HK-2 (cell line): ENCODE data around the gene MTHFD2L.

Experiments used
- DNase-seq: peaks from one replicate; pipeline ENCODE4 v3.0.0-alpha.2; 2018; ENCODE audit not compliant: unreplicated experiment

Gene MTHFD2L

DNA sequence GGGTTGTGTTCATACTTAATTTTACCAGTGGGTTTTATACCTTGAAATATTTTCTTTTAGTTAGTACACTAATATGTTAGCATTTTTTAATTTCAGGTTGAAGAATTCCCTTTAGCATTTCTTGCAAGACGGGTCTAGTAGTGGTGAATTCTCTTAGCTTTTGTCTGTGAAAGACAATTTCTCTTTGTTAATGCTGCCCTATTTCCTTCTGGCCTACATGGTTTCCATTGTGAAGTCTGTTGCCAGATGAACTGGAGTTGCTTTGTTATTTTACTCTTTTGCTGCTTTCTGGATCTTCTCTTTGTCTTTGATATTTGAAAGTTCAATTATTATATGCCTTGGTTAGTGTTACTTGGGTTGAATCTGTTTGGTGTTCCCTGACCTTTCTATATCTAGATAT, 25.0 kb upstream of the MTHFD2L start:
- DNase-seq: no peak

DNA sequence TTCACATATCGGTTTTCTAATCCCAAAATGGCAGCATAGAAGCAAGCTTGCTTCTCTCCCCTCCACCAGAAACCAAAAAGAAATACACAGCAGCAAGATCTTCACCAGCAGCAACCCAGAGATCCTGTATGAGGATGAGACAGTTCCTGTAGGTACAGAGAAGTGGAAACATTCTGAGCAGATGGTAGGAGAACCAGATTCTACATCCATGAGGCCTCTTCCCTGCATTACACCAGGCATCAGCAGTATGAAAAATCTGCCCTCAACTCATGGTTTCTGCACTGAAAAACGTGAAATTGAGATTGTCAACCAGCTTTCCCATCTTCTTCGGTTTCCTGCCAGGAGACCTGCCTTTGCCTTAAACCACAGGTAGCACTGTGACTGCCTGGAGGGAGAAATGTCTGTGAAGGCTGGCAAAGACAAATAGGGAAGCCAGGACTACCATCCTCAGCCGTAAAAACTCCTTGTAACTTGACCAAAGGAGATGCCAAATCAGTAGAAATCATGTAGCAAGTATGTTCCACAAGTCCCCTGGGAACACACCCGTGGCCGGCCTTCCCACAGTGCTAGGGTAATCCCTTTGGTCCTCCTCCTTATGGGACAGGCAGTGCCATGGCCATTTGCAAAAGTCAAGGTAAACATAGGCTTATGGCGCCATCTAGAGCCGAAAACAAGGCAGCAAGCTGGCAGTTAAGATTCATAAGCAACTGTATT, 24.0 kb upstream of the MTHFD2L start:
- DNase-seq: peak; percentile 73

DNA sequence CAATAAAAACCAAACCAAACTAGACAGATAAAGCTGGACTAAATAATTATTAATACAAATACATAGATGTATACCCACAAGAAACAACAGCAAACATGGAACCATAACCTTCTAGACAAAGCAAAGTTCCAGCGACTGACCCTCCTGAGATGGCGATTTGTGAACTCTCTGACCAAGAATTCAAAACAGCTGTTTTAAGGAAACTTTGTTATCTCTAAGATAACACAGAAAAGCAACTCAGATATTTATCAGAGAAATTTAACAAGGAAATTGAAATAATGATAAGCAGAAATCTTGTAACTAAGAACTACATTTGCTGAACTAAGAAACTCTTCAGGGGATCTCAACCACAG, 23.4 kb upstream of the MTHFD2L start:
- DNase-seq: no peak

DNA sequence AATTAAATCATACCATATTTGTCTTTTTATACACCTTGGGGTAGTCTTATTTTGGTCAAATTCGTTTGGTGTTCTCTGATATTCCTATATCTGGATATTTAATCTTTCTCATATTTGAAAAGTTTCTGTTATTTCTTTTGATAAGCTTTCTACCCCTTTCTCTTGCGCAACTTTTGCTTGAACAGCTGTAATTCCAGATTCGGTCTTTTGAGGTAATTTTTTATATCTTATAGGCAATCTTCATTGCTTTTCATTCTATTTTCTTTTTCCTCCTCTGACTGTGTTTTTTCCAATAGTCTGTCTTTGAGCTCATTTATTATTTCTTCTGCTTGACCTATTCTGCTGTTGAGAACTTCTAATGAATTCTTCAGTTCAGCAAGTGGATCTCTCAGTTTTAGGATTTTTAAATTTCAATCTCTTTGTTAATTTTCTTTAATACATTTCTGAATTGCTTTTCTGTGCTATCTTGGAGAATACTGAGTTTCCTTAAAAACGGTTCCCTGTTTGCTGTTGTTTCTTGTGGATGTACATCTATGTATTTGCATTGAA, 11.3 kb upstream of the MTHFD2L start:
- no peak for DNase-seq

DNA sequence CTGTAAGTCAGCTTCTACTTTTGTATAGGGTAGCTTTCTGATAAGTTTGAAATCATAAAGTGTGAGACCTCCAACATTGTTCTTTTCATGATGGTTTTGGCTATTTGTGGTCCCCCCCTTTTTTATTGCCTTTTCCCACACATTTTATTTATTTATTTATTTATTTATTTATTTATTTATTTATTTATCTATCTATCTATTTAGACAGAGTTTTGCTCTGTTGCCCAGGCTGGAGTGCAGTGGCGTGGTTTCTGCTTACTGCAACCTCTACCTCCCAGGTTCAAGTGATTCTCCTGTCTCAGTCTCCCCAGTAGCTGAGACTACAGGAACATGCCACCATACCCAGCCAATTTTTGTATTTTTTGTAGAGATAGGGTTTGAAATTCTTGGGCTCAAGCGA, 9.7 kb upstream of the MTHFD2L start:
- DNase-seq: no peak

DNA sequence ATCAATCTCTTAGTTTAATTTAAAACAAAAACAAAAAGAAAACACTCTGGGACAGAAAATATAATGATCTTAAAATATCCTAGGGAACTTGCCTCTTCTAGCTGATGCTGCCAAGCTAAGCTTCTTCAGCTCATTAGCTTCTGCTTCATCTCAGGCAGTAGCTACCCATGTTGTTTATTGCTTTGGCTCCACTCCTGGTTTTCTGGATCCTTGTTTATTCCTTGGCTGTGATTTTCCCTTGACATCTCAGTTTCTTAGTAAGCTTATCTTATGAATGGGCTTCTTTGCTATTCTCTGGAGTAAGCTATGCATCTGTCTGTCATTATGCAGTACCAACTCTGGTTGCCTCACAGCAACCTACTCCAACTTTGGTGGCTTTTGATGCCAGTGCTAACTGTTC, 5.1 kb upstream of the MTHFD2L start:
- no peak for DNase-seq

DNA sequence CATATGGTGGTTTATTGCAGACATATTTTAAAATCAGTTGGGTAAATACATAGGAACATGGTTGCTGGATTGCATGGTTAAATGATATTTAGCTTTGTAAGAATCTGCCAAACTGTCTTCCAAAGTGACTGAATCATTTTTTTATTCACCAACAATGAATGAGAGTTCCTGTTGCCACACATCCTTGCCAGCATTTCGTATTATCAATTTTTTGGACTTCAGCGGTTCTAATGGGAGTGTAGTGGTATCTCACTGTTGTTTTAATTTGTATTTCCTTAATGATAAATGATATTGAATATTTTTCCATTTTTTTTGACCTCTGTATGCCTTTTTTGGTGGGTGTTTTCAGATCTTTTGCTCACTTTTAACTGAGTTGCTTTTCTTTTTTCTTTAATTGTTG, 1.4 kb upstream of the MTHFD2L start:
- DNase-seq: no peak

DNA sequence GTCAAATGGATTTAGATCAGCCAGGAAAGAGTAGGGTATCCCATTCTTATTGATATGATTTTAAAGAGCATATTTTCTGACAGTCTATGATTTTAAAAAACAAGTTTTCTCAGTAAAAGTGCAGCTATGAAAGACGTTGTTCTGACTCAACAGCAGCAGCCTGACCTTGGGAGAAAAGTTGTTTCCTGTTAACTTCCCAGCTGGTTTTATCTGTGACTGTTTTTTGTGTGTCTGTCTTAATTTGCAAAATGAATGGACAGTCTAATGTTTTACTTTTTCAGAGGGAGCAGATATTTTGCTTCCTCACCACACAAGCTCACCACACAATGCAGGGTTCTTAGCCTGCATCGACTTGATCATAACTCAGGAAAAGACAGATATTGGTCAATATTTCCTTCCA, 764 bp upstream of the MTHFD2L start:
- no peak for DNase-seq

DNA sequence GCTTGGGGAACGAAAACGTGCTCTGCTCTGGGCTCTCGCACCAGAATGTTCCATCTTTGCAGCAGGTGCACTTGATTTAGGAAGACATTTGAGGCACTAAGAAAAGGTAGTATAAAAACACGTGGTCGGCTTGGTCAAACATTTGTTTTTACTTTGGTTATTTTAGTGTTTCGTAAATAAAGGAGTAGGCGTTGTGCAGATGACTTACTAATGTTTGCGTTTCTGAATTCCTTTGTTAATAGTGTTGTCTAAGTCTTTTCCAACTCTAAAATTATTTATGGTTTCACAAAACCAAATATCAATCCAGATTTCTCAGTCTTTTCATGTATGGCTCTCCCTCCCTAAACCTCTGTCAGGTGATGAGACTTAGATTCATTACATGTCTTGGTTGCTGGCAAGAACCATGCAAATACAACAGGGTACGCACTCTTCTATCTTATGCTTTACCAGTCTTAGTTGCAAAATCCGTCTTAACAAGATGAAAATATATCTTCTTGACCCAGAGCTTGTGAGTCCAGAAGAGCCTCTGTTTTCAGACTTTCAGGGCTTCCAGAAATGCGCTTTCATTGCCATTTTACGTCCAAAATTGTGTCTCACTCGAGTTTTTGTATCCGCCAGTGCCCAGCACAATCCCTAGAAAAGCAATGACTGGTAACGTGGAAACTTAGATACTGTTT, 686 bp downstream of the MTHFD2L start:
- no peak for DNase-seq

DNA sequence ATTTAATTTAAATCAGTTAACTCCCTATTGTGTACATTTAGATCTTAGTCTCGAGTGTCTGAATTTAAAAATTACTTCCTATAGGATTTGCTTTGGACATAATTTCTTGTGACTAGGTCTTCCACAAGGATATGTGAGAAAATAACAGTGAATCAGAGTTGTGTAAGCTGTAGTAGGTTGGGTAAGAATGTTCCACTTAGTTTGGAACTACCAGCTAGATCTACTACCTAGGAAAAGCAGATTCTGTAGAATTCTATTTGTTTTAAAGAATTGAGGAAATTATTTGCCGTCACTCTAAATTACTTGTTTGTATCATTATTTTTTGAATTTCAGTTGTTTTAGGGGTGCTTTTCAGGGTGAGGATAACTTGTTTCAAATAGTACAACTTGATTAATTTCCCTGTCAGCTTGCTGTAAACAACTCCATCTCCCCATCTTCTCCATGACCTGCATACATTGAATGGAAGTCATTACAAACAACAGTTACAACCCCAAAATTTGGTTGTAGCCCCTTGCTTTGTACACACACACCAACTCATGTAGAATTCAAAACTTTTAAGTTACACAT, 1.3 kb downstream of the MTHFD2L start:
- DNase-seq: no peak

DNA sequence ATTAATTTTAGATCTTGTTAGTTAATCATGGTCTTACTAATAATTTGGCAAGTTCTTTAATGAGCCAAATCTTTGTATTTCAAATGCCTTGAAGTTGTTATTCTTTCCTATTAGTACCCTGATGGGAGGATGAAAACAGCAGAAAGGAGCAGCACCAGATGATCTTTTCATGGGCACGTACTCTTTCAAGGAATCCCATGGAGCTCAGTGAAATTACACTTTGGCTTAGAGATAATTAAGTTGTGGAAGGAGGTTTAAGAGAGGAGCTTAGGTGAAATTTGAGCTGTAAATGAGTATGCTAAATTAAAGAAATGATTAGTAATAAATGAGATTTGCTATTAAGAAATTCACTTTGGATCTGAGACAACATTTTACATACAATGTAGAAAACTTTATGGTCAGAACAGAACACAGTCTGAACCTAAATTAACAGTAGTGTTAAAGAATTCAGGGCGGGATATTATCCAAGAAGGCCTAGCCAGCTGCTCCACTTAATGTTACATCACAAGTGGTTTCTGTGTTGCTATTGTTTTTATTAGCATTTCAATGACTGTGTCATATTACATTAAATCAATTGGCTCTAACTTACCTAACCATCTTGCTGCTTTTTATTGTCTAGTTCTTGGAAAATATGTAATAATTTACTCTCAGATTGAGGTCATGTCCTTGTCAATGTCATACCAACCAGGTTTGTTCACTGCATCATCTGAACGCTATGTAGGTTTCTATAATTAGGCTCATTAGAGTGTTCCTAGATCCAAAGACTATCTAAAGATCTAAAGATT, 3.9 kb downstream of the MTHFD2L start:
- DNase-seq: no peak

DNA sequence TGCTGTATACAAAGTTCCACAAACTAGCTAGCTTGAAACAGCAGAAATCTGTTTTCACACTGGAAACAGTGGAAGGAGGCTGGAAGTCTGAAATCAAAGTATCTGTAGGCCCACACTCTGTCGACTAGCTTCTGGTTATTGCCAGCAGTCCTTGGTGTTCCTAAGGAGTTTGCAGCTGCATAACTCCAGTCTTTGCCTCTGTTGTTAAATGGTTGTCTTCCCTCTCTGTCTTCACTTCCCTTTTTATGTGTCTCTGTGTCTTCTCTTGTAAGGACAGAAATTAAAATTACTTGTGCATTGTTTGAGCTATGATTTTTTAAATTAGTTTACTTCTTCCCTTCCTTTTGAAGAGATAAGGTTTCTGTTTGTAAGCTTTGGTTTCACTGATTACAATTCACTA, 8.2 kb downstream of the MTHFD2L start:
- no peak for DNase-seq

DNA sequence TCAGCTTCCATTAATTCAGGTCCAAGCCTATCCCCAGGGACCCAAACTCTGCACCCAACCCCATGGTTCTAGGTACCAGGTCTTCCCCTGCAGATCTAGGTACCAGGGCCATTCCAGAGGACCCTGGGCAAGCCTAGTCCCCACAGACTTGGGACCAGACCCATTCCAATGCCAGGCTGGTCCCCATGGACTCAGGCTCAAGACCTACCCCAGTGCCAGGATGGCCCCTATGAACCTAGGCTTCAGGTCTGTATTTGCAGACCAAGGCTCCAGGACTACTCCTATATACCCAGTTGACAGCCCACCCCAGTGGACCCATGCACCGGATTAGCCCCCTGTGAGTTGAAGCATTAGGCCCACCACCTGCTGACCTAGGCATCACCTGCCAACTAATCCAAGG, 8.9 kb downstream of the MTHFD2L start:
- DNase-seq: no peak

DNA sequence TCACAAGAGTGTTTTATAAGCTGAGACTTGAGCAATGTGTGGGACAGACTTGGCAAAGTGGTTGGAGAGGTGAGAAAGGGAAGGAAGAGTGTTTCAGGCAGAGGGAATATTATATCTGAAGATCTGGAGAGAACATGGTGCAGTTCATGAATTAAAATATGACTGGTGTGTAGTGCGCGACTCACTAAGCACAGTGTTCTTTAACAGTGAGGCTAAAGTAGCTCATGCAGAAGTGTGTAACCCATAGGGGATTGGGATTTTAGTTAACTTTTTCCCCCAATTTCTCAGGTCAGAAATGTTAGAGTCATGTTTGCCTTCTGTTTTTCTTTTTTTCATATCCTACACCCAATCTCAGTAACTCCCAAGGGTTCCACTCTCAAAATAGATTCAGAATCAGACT, 9.7 kb downstream of the MTHFD2L start:
- DNase-seq: no peak

DNA sequence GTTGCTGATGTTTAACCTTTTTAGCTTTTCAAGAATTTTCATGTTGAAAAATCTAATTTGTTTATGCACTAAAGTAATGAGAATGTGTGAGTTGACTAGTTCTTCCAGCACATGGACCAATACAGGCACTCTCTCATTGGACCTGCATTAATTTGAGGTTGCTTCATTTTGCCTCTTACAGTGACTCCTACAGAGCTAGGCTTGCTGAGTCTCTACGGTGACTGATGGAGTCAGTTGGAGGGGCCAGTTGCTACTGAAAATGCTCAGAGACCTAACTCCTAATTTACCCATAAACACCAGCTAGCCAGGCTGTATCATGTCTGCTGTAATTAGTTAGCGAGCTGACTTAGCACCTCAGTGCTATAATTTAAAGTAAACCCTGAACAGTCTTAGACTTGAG, 10.9 kb downstream of the MTHFD2L start:
- no peak for DNase-seq

DNA sequence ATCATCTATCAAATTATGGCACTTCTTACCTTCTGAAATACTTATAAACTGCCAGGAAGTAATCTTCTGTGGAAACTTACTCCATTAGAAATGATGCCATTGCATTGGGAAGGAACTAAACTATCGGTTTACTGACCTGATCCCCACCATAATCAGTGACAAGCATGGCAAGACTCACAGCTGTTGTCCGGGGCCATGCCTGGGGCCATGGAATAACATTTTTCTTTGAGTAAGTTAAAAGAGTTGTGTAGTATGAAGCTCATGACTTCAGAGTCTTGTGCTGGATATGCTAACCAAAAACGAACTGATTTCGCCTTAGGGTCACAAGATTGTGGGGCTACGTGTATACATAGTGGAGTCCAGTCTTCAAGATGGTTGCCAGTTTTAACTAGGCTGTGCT, 15.4 kb downstream of the MTHFD2L start:
- DNase-seq: no peak

DNA sequence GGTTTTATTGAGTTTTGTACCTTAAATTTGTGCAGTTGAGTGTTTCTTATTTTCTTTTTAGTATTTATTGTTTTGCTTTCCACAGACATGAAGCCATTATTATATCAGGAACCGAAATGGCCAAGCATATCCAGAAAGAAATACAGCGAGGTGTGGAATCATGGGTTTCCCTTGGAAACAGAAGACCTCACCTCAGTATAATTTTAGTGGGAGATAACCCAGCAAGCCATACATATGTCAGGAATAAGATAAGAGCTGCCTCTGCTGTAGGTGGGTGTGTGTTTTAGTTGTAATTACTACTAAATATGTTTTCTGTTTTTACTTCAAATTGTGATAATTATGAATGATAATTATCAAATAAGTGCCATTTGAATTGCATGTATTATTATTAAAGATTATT, 16.5 kb downstream of the MTHFD2L start:
- DNase-seq: no peak

DNA sequence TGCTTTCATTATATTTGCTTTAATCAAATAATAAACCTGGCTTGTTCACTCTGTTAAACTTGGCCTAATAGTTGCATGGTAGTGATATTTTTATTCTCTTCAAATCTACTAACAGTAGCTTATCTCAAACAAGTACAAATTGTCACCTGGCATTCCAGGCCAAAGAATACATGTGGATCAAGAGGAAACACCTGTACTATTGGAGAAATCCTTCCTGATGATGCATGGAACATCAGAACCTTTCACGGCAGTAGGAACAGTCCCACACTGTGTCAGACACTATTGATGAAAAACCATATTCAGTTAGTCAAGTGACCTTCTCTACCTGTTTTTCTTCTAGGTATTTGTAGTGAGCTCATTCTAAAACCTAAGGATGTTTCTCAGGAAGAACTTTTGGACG, 17.0 kb downstream of the MTHFD2L start:
- no peak for DNase-seq

DNA sequence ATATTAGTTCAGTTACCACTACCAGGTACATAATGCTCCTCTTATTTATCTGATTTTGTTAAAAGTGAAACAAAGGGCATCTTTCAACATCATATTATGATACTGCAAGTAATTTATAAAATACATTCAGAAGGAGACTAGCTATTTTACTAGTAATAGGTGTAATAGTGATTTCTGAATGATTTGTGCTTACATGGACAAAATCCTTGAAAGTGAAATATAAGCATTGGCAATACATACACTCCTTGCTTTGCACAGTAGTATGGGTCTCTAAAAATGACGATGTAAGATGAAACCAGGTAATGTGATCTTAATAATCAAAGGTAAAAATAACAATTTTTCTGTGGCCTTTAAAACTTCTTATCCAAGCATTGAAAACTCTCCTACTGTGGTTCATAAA, 17.5 kb downstream of the MTHFD2L start:
- DNase-seq: no peak

DNA sequence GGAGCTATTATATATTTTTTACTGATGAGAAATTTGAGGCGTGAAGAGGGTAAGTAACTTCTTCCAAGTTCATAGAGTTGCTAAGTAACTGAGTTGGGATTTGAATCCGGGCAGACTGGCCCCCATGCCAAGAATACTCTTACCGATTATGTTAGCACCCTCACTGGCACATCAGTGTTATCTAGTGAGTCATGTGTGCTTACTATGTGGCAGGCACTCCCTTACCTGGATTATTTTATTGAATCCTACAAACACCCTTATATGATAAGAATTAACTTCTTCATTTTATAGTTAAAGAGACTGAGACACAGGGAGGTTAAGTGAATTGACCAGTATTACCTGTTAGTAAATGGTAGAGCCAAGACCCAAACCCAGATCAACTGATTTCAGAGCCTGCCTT, 20.9 kb downstream of the MTHFD2L start:
- DNase-seq: no peak

DNA sequence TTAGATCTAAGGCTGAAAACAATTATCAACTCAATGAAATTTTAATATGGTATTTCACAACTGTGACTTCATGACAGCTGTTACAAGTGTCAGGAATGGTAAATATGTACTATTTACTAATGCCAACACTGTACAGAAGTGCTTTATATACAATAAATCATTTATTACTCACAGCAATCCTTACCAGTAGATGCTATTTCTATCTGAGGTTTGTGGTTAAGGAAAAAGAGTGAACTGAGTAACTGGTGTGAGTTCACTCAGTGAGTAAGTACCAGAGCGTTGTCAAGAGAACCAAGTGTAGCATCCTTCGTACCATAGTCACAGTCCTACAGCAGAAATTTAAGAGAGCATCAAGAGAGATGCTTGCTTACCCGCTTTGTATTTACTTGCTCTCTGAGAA, 23.3 kb downstream of the MTHFD2L start:
- no peak for DNase-seq

DNA sequence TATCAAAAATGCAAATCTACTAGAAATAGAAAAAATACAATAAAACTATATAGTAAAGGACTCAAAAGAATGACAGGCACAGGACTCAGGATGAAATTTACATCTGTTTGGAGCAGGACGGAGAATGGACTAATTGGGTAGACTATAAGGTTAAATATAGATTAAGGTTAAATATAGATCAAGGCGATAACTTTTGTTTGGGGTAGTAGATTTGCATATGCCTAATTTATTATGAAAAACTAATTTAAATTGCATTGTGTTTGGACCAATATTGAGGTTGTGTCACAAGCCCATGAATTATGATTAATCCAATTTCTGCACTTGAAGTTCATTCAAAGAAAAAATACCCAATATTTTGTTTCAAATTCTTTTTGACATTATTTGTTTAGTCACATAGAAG, 31.0 kb downstream of the MTHFD2L start:
- no peak for DNase-seq
